Common myeloid progenitor, CD34-positive (primary cell): ENCODE data around the gene GID8.
"Not testable (repeated sequence)": the region's sequence is repeated elsewhere in the genome, so short reads cannot be mapped to it uniquely, and the experiment has no call there.

Experiments
- CTCF ChIA-PET: fragments of 350-600 bp; sonication (Branson Sonifier 250); formaldehyde crosslinking; loops from one replicate; lab custom pipeline; 2021; ENCODE audit warnings: antibody characterized with exemption; lab: Charles Lee
- POLR2A ChIA-PET: fragments of 350-600 bp; sonication (Branson Sonifier 250); formaldehyde crosslinking; loops from one replicate; lab custom pipeline; 2021; ENCODE audit warnings: antibody characterized with exemption; lab: Charles Lee
- DNase-seq, 3 donors: peaks; one replicate each; pipeline versions ENCODE4 v3.0.0 to v3.0.0-alpha.2; 2013
- H3K27ac ChIP-seq, 2 experiments: 1 replicate in 1 of 2; 2 replicates in 1 of 2; pipeline ENCODE4 v1.7.0; 2013; ENCODE audit warnings: inconsistent platforms in 2 of 2, low read length in 2 of 2, mild to moderate bottlenecking in 2 of 2, low read depth in 1 of 2, moderate library complexity in 1 of 2; ENCODE audit not compliant: severe bottlenecking in 2 of 2, insufficient read depth in 1 of 2, poor library complexity in 1 of 2
- H3K27me3 ChIP-seq, 5 experiments: replicated peaks in 2 of 5; 1 replicate in 3 of 5; 2 replicates in 2 of 5; pipeline versions ENCODE4 v1.6.1 to v1.7.0; 2013; ENCODE audit warnings: low read length in 4 of 5, mild to moderate bottlenecking in 2 of 5, moderate library complexity in 2 of 5, inconsistent platforms in 1 of 5; ENCODE audit not compliant: insufficient read depth in 5 of 5, control insufficient read depth in 4 of 5
- H3K36me3 ChIP-seq, 4 experiments: 1 replicate in 2 of 4; 2 replicates in 2 of 4; pipeline versions ENCODE4 v1.6.1 to v1.7.0; 2013; ENCODE audit warnings: low read length in 3 of 4, control low read depth in 1 of 4, mild to moderate bottlenecking in 1 of 4; ENCODE audit not compliant: control insufficient read depth in 4 of 4, insufficient read depth in 4 of 4
- H3K4me1 ChIP-seq, 4 experiments: 1 replicate in 3 of 4; 2 replicates in 1 of 4; pipeline versions ENCODE4 v1.6.1 to v1.7.1; 2013; ENCODE audit warnings: low read length in 3 of 4, mild to moderate bottlenecking in 3 of 4, control low read depth in 1 of 4, inconsistent platforms in 1 of 4, moderate library complexity in 1 of 4; ENCODE audit not compliant: control insufficient read depth in 4 of 4, insufficient read depth in 4 of 4; ENCODE audit errors: control extremely low read depth in 1 of 4
- H3K4me3 ChIP-seq, 7 experiments: 1 replicate in 4 of 7; 2 replicates in 3 of 7; pipeline versions ENCODE4 v1.5.1 to v1.7.0; 2013; ENCODE audit warnings: mild to moderate bottlenecking in 7 of 7, low read length in 6 of 7, moderate library complexity in 6 of 7, inconsistent platforms in 2 of 7, low read depth in 2 of 7, control low read depth in 1 of 7; ENCODE audit not compliant: insufficient read depth in 4 of 7, control insufficient read depth in 1 of 7; ENCODE audit errors: extremely low read depth in 1 of 7
- H3K9me3 ChIP-seq, 5 experiments: 1 replicate in 4 of 5; 2 replicates in 1 of 5; pipeline versions ENCODE4 v1.6.1 to v1.7.1; 2013; ENCODE audit warnings: low read length in 4 of 5, mild to moderate bottlenecking in 2 of 5, inconsistent platforms in 1 of 5, low read depth in 1 of 5, moderate library complexity in 1 of 5; ENCODE audit not compliant: control insufficient read depth in 4 of 5, insufficient read depth in 2 of 5; ENCODE audit errors: control extremely low read depth in 1 of 5
- WGBS: methylation state at CpG from one replicate; pipeline ENCODE4 v1.1.5; 2013; ENCODE audit not compliant: insufficient coverage; 5-methylcytosine and 5-hydroxymethylcytosine counted together

Gene GID8

GRCh38 chr20:62918831-62919230 lies 19.1 kb upstream of the GID8 start:
- DNase-seq, result peak; percentile 60 to 91 (median 87)
- POLR2A ChIA-PET, result interaction anchor here (1.6 to 1.8 kb wide), 3 partner anchors 10 to 17 kb away, joined by 4 to 6 read pairs (median 5); no protein-coding TSS in a partner anchor
- no peaks in the 10 kb centered on the region for H3K27me3 ChIP-seq
- 1% methylated on average over 6 of the region's 6 CpGs for WGBS
- CTCF ChIA-PET, result interaction anchor here (1.0 to 11.5 kb wide), 5 partner anchors 8 to 59 kb away, joined by 4 to 155 read pairs (median 16); partner anchors contain the start of gene DIDO1
- no peaks in the 10 kb centered on the region for H3K9me3 ChIP-seq
- H3K27ac ChIP-seq, result peak overlapping the region in 1 of 2 experiments; percentile 62
- peaks cover 0 to 4% (median under 1%) of the 10 kb centered on the region in 4 experiments for H3K36me3 ChIP-seq
- peak overlapping the region in 4 of 7 experiments; percentile 1 to 55 (median 26) for H3K4me3 ChIP-seq
- peaks cover 22 to 88% (median 72%) of the 10 kb centered on the region in 4 experiments for H3K4me1 ChIP-seq

GRCh38 chr20:62920039-62920645 lies 17.8 kb upstream of the GID8 start:
- peaks cover 0 to 5% (median under 1%) of the 10 kb centered on the region in 4 experiments for H3K36me3 ChIP-seq
- peaks cover 32 to 88% (median 76%) of the 10 kb centered on the region in 4 experiments for H3K4me1 ChIP-seq
- no peak for DNase-seq
- POLR2A ChIA-PET, result no interaction called here
- CTCF ChIA-PET, result interaction anchor here (0.5 to 11.5 kb wide), 11 partner anchors 7 to 594 kb away, joined by 3 to 155 read pairs (median 5); partner anchors contain the start of gene DIDO1
- H3K27me3 ChIP-seq, result no peaks in the 10 kb centered on the region
- no peak overlapping the region for H3K27ac ChIP-seq
- WGBS, result 98% methylated on average over 9 of the region's 10 CpGs
- peak overlapping the region in 1 of 7 experiments; percentile 0 for H3K4me3 ChIP-seq
- no peaks in the 10 kb centered on the region for H3K9me3 ChIP-seq

GRCh38 chr20:62921119-62921687 lies 16.7 kb upstream of the GID8 start:
- peaks cover 34 to 82% (median 75%) of the 10 kb centered on the region in 4 experiments for H3K4me1 ChIP-seq
- CTCF ChIA-PET, result interaction anchor here (0.8 to 11.5 kb wide), 10 partner anchors 12 to 107 kb away, joined by 3 to 155 read pairs (median 4); no protein-coding TSS in a partner anchor
- H3K27me3 ChIP-seq, result no peaks in the 10 kb centered on the region
- H3K9me3 ChIP-seq, result no peaks in the 10 kb centered on the region
- H3K27ac ChIP-seq, result no peak overlapping the region
- no peak overlapping the region for H3K4me3 ChIP-seq
- POLR2A ChIA-PET, result interaction anchor here (1.2 kb wide), 1 partner anchor 16 kb away, joined by 3 read pairs; no protein-coding TSS in a partner anchor
- WGBS, result 25% methylated on average over 4 of the region's 8 CpGs
- peaks cover 0 to 5% (median 0%) of the 10 kb centered on the region in 4 experiments for H3K36me3 ChIP-seq
- peak; percentile 71 to 84 (median 84) for DNase-seq

- WGBS, result 92% methylated on average over 12 of the region's 14 CpGs
- Histone ChIP-seq H3K27me3 (no peaks in the 10 kb centered on the region), H3K4me3 (no peak overlapping the region), H3K36me3 (peaks cover 0 to 5% (median 0%) of the 10 kb centered on the region in 4 experiments), H3K9me3 (no peaks in the 10 kb centered on the region), H3K27ac (peak overlapping the region in 1 of 2 experiments; percentile 43), H3K4me1 (peaks cover 27 to 84% (median 76%) of the 10 kb centered on the region in 4 experiments)
- ChIA-PET POLR2A (no interaction called here), CTCF (interaction anchor here (1.6 to 3.5 kb wide), 2 partner anchors 9 to 43 kb away, joined by 3 to 17 read pairs; no protein-coding TSS in a partner anchor)
- no peak for DNase-seq
These were observed 15.5 kb upstream of the GID8 start for GRCh38 chr20:62922451-62922921.

- CTCF ChIA-PET, result interaction anchor here (1.3 to 3.5 kb wide), 4 partner anchors 10 to 86 kb away, joined by 3 to 23 read pairs (median 10); no protein-coding TSS in a partner anchor
- H3K4me3 ChIP-seq, H3K36me3 ChIP-seq, DNase-seq, H3K9me3 ChIP-seq, POLR2A ChIA-PET, H3K27me3 ChIP-seq: not testable (repeated sequence)
- Histone ChIP-seq H3K27ac (peak overlapping the region in 1 of 2 experiments; percentile 43), H3K4me1 (peaks cover 31 to 84% (median 76%) of the 10 kb centered on the region in 4 experiments)
- 97% methylated on average over 15 of the region's 17 CpGs for WGBS
These were observed 14.8 kb upstream of the GID8 start for GRCh38 chr20:62923059-62923668.

- Histone ChIP-seq H3K9me3 (no peaks in the 10 kb centered on the region), H3K4me1 (peaks cover 28 to 84% (median 76%) of the 10 kb centered on the region in 4 experiments), H3K4me3 (peak overlapping the region in 4 of 7 experiments; percentile 39 to 95 (median 82)), H3K27ac (peak overlapping the region in 1 of 2 experiments; percentile 44), H3K27me3 (no peaks in the 10 kb centered on the region), H3K36me3 (peaks cover 0 to 5% (median 0%) of the 10 kb centered on the region in 4 experiments)
- no CpG with 5 or more reads among the region's 7 CpGs for WGBS
- POLR2A ChIA-PET, result interaction anchor here (1.0 to 2.1 kb wide), 3 partner anchors 10 to 14 kb away, joined by 3 to 9 read pairs (median 4); partner anchors contain the start of gene GID8
- CTCF ChIA-PET, result interaction anchor here (1.3 to 5.4 kb wide), 5 partner anchors 11 to 86 kb away, joined by 4 to 41 read pairs (median 17); no protein-coding TSS in a partner anchor
- DNase-seq, result no peak
These were observed 14.1 kb upstream of the GID8 start for GRCh38 chr20:62923669-62924441.
